ENCODE measurements around the gene LMOD2.

- TF ChIP-seq CTCF (IDR thresholded peaks at IDR 0.05) (no peak), POLR2A (IDR thresholded peaks at IDR 0.05) (no peak)
Observed at GRCh38 chr7:123709525-123709924, 53.9 kb downstream of the LMOD2 start.

Data from heart left ventricle (tissue), 13 donors.